GM06990 (cell line): ENCODE data around the gene KRT5.

Experiments used
- DNase-seq: peaks from one replicate; pipeline ENCODE4 v3.0.0-alpha.2; 2011; ENCODE audit not compliant: insufficient read length; ENCODE audit errors: extremely low read depth
- H3K27me3 ChIP-seq: replicated peaks from 2 replicates; pipeline ENCODE4 v1.6.0; 2011; ENCODE audit warnings: low read length; ENCODE audit not compliant: control insufficient read depth, insufficient read depth
- H3K36me3 ChIP-seq: 2 replicates; pipeline ENCODE4 v1.5.1; 2011; ENCODE audit warnings: low read length; ENCODE audit not compliant: control insufficient read depth, insufficient read depth
- H3K4me3 ChIP-seq: replicated peaks from 2 replicates; pipeline ENCODE4 v1.5.1; 2011; ENCODE audit warnings: low read depth, mild to moderate bottlenecking, control low read depth, low read length
- CTCF ChIP-seq: IDR thresholded peaks from 2 replicates; pipeline ENCODE4 v1.5.1; 2011; ENCODE audit warnings: low read length, control low read depth, mild to moderate bottlenecking, inconsistent platforms; ENCODE audit not compliant: insufficient read depth, poor library complexity, severe bottlenecking

Gene KRT5

GRCh38 chr12:52526511-52526951, 6.3 kb upstream of the KRT5 start:
- no peak overlapping the region for H3K4me3 ChIP-seq
- TF ChIP-seq CTCF = no peak
- DNase-seq = no peak
- no peaks in the 10 kb centered on the region; the same call in 1 of the 2 replicates for H3K27me3 ChIP-seq
- no peaks in the 10 kb centered on the region for H3K36me3 ChIP-seq

GRCh38 chr12:52525661-52526499, 5.7 kb upstream of the KRT5 start:
- no peaks in the 10 kb centered on the region; the same call in 1 of the 2 replicates for H3K27me3 ChIP-seq
- DNase-seq = no peak
- no peak overlapping the region for H3K4me3 ChIP-seq
- TF ChIP-seq CTCF = no peak
- H3K36me3 ChIP-seq = no peaks in the 10 kb centered on the region

GRCh38 chr12:52524898-52525591, 4.9 kb upstream of the KRT5 start:
- no peak for DNase-seq
- TF ChIP-seq CTCF = no peak
- Histone ChIP-seq H3K27me3 (no peaks in the 10 kb centered on the region; the same call in 1 of the 2 replicates), H3K36me3 (no peaks in the 10 kb centered on the region), H3K4me3 (no peak overlapping the region)

GRCh38 chr12:52524241-52524897, 4.2 kb upstream of the KRT5 start:
- DNase-seq = no peak
- no peaks in the 10 kb centered on the region for H3K27me3 ChIP-seq
- TF ChIP-seq CTCF = no peak
- no peaks in the 10 kb centered on the region for H3K36me3 ChIP-seq
- no peak overlapping the region for H3K4me3 ChIP-seq

- no peak for TF ChIP-seq CTCF
- Histone ChIP-seq H3K27me3 (no peaks in the 10 kb centered on the region), H3K4me3 (no peak overlapping the region), H3K36me3 (no peaks in the 10 kb centered on the region)
- DNase-seq = no peak
Measured at GRCh38 chr12:52523824-52524223, 3.6 kb upstream of the KRT5 start.
